ENCODE measurements around the gene PBX1. TPM values are rescaled to one million over a fixed set of nuclear protein-coding genes. Genes with fewer than 3 reads are reported as not detected.

Gene PBX1
- total RNA-seq, 2 donors from 2014 or later: 59.9 to 79.2 TPM

DNA sequence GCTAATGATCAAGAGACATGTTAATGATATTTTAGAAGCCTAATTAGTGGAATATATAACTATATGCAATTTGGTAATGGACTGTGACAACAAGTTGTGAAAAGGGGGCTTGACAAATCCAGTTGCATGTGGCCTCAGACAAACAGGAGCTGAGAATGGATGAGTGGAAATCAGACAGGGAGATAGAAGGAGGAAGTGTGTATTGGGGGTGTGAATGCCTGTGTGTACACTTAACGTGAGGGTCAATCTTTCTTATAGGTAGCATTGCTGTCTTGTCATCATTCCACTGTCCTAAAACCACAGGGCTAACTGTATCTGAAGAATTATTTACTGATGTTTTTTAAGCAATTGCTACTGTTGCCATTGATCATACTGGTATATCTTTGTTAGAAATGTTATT, 64.8 kb downstream of the PBX1 start:
- no peaks in the 10 kb centered on the region for H3K27me3 ChIP-seq (ENCODE audit: control insufficient read depth, insufficient read depth, low read length, poor library complexity, severe bottlenecking)
- no peak overlapping the region for H3K27ac ChIP-seq (ENCODE audit: low read depth, low read length)
- no peak for DNase-seq
- peaks cover 6% of the 10 kb centered on the region for H3K36me3 Mint-ChIP-seq (ENCODE audit: low read depth)
- H3K9ac ChIP-seq (ENCODE audit: extremely low read depth, low read length, poor library complexity, severe bottlenecking): no peak overlapping the region
- no peak overlapping the region for H3K4me3 Mint-ChIP-seq
- WGBS, 2 experiments (ENCODE audit: insufficient coverage in 1 of 2, insufficient read length in 1 of 2): 83% methylated on average over 1 of the region's 1 CpG; no CpG with 5 or more reads in 1 of the 2 experiments
- no peak overlapping the region for H3K4me3 ChIP-seq (ENCODE audit: low read length)
- H3K9me3 ChIP-seq (ENCODE audit: control insufficient read depth, low read length): no peaks in the 10 kb centered on the region
- no peaks in the 10 kb centered on the region for H3K27me3 Mint-ChIP-seq (ENCODE audit: insufficient read depth)
- no peaks in the 10 kb centered on the region for H3K36me3 ChIP-seq (ENCODE audit: control insufficient read depth, insufficient read depth, low read length)
- no peaks in the 10 kb centered on the region for H3K9me3 Mint-ChIP-seq
- H3K4me1 ChIP-seq (ENCODE audit: control insufficient read depth, insufficient read depth, low read length): no peaks in the 10 kb centered on the region
- H3K27ac Mint-ChIP-seq: peak overlapping the region; percentile 19
- peaks cover 33% of the 10 kb centered on the region for H3K4me1 Mint-ChIP-seq
- TF ChIP-seq, protein P1, sequence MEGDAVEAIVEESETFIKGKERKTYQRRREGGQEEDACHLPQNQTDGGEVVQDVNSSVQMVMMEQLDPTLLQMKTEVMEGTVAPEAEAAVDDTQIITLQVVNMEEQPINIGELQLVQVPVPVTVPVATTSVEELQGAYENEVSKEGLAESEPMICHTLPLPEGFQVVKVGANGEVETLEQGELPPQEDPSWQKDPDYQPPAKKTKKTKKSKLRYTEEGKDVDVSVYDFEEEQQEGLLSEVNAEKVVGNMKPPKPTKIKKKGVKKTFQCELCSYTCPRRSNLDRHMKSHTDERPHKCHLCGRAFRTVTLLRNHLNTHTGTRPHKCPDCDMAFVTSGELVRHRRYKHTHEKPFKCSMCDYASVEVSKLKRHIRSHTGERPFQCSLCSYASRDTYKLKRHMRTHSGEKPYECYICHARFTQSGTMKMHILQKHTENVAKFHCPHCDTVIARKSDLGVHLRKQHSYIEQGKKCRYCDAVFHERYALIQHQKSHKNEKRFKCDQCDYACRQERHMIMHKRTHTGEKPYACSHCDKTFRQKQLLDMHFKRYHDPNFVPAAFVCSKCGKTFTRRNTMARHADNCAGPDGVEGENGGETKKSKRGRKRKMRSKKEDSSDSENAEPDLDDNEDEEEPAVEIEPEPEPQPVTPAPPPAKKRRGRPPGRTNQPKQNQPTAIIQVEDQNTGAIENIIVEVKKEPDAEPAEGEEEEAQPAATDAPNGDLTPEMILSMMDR (conservative IDR thresholded peaks at IDR 0.05): no peak

DNA sequence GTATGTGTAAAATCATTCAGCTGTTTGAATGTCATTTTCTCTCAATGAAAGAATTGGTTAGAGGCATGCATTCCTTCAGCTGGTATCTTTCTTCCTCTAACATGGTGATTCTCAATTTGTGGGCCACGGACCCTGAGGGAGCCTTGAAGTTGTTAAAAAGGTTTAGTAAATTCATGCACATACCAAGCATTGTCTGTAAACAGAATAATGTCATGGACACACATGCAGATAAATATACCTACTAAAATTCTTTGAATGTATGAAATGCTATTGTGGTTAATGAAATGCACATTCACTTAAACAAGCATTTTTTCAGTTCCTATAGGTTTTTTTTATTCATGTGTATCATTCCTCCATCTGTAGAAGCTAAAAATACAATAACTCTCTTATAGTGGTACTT, 65.4 kb downstream of the PBX1 start:
- Mint-ChIP-seq H3K4me3 (no peak overlapping the region), H3K27me3 (ENCODE audit: insufficient read depth) (no peaks in the 10 kb centered on the region), H3K36me3 (ENCODE audit: low read depth) (peaks cover 10% of the 10 kb centered on the region), H3K27ac (no peak overlapping the region), H3K9me3 (no peaks in the 10 kb centered on the region), H3K4me1 (peaks cover 33% of the 10 kb centered on the region)
- no peak overlapping the region for H3K27ac ChIP-seq (ENCODE audit: low read depth, low read length)
- H3K36me3 ChIP-seq (ENCODE audit: control insufficient read depth, insufficient read depth, low read length): no peaks in the 10 kb centered on the region
- H3K4me1 ChIP-seq (ENCODE audit: control insufficient read depth, insufficient read depth, low read length): no peaks in the 10 kb centered on the region
- no peaks in the 10 kb centered on the region for H3K27me3 ChIP-seq (ENCODE audit: control insufficient read depth, insufficient read depth, low read length, poor library complexity, severe bottlenecking)
- DNase-seq: no peak
- WGBS, 2 experiments (ENCODE audit: insufficient coverage in 1 of 2, insufficient read length in 1 of 2): 80% methylated on average over 1 of the region's 1 CpG; no CpG with 5 or more reads in 1 of the 2 experiments
- TF ChIP-seq, protein P1 (conservative IDR thresholded peaks at IDR 0.05): no peak
- no peak overlapping the region for H3K4me3 ChIP-seq (ENCODE audit: low read length)
- H3K9ac ChIP-seq (ENCODE audit: extremely low read depth, low read length, poor library complexity, severe bottlenecking): no peak overlapping the region
- H3K9me3 ChIP-seq (ENCODE audit: control insufficient read depth, low read length): no peaks in the 10 kb centered on the region

DNA sequence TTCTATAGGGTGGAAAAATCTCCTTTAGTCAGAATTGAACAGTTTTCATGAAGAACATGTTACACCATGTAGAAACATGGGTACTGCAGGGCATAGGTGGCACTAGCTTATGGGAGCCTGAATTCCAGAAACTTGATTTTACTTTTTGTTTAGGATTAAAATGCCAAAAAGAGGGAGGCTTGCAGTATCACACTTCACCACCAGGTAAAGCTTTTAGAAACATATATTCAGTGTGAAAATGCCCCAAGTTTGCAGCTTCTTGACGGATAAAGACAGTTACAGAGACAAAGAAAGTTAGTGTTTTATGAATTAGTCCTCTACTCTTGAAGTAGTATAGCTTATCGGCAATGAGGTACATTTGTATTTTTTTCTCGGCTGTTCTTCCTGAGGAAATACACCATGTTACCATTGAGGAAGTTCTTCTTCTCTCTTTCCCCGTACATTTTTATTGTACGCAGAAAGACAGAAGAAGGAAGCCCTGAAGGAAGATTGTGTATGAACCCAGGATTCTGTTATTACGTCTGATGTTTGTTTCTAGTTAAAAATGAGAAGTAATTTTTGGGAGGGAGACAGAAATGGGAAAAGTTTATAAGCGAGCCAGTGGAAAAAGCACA, 66.1 kb downstream of the PBX1 start:
- TF ChIP-seq, protein P1 (conservative IDR thresholded peaks at IDR 0.05): peak; percentile 71
- Mint-ChIP-seq H3K4me3 (no peak overlapping the region), H3K9me3 (no peaks in the 10 kb centered on the region), H3K27ac (no peak overlapping the region), H3K4me1 (peaks cover 34% of the 10 kb centered on the region), H3K36me3 (ENCODE audit: low read depth) (peaks cover 12% of the 10 kb centered on the region), H3K27me3 (ENCODE audit: insufficient read depth) (no peaks in the 10 kb centered on the region)
- H3K27ac ChIP-seq (ENCODE audit: low read depth, low read length): no peak overlapping the region
- no peak overlapping the region for H3K9ac ChIP-seq (ENCODE audit: extremely low read depth, low read length, poor library complexity, severe bottlenecking)
- 87 to 89% methylated on average over 2 to 7 of the region's 7 CpGs for WGBS, 2 experiments (ENCODE audit: insufficient coverage in 1 of 2, insufficient read length in 1 of 2)
- no peak overlapping the region for H3K4me3 ChIP-seq (ENCODE audit: low read length)
- DNase-seq: no peak
- H3K9me3 ChIP-seq (ENCODE audit: control insufficient read depth, low read length): no peaks in the 10 kb centered on the region
- H3K36me3 ChIP-seq (ENCODE audit: control insufficient read depth, insufficient read depth, low read length): no peaks in the 10 kb centered on the region
- no peaks in the 10 kb centered on the region for H3K27me3 ChIP-seq (ENCODE audit: control insufficient read depth, insufficient read depth, low read length, poor library complexity, severe bottlenecking)
- no peaks in the 10 kb centered on the region for H3K4me1 ChIP-seq (ENCODE audit: control insufficient read depth, insufficient read depth, low read length)

Measured in endodermal cell (in vitro differentiated cells).